Astrocyte (in vitro differentiated cells and primary cell): Measurements from ENCODE around the gene ANGPTL4.

ENCODE experiments used
- CTCF ChIP-seq: IDR thresholded peaks from 2 replicates; pipeline ENCODE4 v1.5.1; 2011; ENCODE audit warnings: low read depth, mild to moderate bottlenecking, inconsistent platforms, low read length, moderate library complexity; ENCODE audit not compliant: insufficient read depth
- EZH2 ChIP-seq: IDR thresholded peaks from 2 replicates; pipeline ENCODE4 v1.6.1; 2012; ENCODE audit warnings: mild to moderate bottlenecking, low read length, inconsistent platforms; ENCODE audit not compliant: insufficient read depth

GRCh38 chr19:8377598-8377997, 13.6 kb downstream of the ANGPTL4 start:
- TF ChIP-seq CTCF (no peak), EZH2 (no peak)
